GM20000 (cell line): Measurements from ENCODE around the gene PNO1.

Experiments used
- DNase-seq: peaks from one replicate; pipeline ENCODE4 v3.0.0; 2012; ENCODE audit warnings: low spot score
- TF ChIP-seq, protein P1 (sequence below): IDR thresholded peaks from 2 replicates; pipeline ENCODE4 v1.5.1; 2012; ENCODE audit warnings: mild to moderate bottlenecking, control low read depth; ENCODE audit errors: extremely low read depth, missing control alignments

Gene PNO1

DNA sequence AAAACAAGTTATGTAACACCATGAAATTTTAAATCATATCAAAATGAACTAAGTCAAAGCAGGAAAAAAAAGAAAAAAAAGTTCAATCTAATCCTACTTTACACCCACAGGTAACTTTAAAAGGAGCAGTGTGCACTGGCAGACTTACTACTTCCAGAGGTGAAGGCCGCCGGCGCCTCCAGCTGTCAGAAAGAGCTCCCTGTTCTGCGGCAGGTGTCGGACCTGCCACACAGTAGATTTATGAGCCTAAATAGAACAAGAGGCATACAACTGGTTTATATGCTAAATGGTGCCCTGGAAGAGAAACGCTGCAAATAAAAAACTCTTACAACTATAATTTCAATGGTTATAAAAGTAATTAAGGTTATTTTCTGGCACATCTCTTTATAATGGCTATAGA is 23.1 kb upstream of the PNO1 start:
- TF ChIP-seq, protein P1, sequence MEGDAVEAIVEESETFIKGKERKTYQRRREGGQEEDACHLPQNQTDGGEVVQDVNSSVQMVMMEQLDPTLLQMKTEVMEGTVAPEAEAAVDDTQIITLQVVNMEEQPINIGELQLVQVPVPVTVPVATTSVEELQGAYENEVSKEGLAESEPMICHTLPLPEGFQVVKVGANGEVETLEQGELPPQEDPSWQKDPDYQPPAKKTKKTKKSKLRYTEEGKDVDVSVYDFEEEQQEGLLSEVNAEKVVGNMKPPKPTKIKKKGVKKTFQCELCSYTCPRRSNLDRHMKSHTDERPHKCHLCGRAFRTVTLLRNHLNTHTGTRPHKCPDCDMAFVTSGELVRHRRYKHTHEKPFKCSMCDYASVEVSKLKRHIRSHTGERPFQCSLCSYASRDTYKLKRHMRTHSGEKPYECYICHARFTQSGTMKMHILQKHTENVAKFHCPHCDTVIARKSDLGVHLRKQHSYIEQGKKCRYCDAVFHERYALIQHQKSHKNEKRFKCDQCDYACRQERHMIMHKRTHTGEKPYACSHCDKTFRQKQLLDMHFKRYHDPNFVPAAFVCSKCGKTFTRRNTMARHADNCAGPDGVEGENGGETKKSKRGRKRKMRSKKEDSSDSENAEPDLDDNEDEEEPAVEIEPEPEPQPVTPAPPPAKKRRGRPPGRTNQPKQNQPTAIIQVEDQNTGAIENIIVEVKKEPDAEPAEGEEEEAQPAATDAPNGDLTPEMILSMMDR, result no peak
- no peak for DNase-seq

DNA sequence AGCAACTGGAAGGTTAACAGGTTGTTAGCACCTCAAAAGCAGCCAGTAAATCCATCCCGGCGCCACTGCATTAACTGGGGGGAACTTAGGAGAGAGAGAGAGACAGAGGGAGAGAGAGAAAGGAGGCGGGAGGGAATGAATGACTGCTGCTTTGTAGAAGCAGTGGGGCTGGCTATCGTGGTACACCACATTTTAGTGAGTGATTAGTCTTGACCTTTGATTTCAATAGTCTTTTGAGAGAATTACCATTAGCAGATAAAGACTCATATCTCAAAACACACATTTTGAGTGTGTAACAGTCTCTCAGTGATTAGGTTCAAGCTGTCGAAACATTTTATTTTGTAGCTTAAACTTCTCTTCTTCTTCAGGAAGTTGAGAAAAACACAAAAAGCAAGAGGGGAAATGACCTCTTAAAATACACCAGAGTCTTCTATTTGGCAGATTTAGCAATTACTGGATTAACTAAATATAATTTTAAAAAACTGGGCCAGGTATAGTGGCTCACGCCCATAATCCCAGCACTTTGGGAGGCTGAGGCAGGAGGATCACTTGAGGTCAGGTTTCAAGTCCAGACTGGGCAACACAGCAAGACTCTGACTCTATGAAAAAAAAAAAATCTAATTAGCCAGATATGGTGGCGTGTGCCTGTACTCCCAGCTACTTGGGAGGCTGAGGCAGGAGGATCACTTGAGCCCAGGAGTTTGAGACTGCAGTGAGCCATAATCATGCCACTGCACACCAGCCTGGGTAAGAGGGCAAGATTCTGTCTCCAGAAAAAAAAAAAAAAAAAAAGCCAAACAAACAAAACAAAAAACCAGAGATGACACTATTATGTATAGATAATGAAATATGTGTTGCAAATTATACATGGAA is 22.0 kb upstream of the PNO1 start:
- TF ChIP-seq, protein P1, result no peak
- DNase-seq, result no peak

DNA sequence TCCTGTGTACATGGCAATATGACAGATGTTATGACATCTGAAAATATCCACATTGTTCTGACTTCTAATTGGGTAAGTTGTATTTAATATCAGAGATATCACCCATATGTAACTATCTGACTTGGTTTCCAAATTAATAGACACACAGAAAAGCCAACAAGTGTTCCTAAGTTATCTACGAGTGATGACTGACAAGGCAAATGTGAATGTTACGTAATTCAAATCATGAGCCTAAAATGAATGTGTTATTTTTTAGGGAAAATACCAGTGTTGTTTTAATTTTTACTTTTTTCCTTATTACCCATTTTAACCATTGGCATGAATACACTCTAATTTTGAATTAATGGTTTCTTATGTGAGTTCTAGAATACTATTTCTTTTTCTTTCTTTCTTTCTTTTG is 15.8 kb upstream of the PNO1 start:
- TF ChIP-seq, protein P1, result no peak
- no peak for DNase-seq

DNA sequence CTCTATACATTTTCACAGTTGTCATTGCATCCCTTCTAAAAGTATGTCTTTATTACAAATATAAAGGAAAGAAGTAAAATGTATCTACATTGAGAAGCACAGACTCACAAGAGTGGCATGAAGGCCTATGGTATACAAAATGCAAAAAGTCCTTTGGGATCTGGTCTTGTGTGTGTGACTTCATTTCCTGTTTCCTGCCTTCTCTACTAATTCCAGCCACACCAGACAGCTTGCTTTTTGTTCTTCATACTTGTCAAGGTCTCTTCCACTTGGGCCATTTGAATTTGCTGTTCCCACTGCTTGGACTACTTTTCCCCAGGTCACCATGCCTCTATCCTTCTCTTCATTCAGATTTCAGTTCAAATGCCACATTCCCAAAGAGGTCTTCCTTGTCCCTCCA is 6.7 kb upstream of the PNO1 start:
- TF ChIP-seq, protein P1, result no peak
- no peak for DNase-seq

DNA sequence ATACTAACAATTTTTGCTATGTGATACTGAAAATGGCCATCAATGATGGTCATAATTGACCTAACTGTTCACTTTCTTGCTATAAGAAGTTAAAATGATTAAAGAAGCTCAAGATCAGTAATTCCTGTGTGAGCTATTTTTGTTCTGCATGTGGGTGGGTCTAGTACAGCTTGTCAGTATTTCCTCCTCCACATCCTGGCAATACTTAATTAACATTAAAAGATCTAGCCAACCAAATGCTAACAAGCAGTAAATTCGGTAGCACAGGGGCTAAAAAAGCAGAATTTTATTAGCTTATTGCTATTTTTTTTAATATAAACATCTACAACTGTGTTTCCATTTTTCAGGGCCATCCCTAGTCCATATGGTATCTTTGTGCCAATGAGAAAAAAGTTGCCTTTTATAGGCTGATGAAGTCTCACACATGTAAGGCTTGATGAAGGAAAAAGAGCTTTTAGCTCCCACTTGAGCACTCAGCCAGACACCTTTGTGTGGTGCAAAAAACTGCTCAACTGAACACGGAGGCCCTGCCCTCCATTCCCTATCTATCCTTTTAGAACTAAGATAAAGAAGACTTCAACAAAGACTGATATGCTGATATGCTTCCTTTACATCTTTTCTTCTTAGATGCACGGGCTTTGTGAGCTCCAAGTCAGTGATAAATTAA is 4.9 kb upstream of the PNO1 start:
- DNase-seq, result no peak
- TF ChIP-seq, protein P1, result no peak

DNA sequence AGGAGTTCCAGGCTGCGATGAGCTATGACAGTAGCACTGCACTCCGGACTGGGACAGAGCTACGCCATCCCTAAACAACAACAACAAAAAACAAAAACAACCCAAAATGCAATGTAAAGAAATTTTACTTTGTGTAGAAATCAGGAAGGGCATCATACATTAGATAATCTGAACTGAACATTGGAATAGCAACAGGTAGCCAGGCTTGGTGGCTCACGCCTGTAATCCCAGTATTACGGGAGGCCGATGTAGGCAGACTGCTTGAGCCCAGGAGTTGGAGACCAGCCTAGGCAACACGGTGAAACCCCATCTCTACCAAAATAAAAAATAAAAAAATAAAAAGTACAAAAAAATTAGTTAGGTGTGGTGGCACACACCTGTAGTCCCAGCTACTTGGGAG is 2.1 kb upstream of the PNO1 start:
- no peak for DNase-seq
- TF ChIP-seq, protein P1, result no peak

DNA sequence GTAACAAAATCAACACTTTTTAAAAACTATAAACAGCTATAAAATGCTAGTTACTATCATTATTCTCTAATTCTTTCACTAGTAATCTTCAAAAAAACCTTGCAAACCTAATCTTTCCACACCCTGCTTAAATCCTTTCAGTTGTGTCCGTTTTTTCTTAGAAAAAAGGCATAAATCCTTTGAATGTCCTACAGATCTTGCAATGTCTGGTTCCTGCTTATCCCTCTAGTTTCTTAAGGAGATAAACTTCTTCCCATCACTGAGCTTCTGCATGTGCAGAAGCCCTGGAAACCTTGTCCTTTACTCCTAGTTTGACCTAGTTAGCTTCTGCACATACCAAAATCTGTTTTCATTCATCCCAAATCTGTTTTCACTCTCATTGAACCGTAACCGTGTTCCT is 1.3 kb upstream of the PNO1 start:
- no peak for DNase-seq
- TF ChIP-seq, protein P1, result no peak
